Smooth muscle cell (in vitro differentiated cells): ENCODE data around the gene TAF1B. TPM values are rescaled to one million over a fixed set of nuclear protein-coding genes. Genes with fewer than 3 reads are reported as not detected.
"Not testable (repeated sequence)": the region's sequence is repeated elsewhere in the genome, so short reads cannot be mapped to it uniquely, and the experiment has no call there.

Source experiments
- DNase-seq: peaks from one replicate; lab custom pipeline; 2025; ENCODE audit not compliant: unreplicated experiment; lab: John Stamatoyannopoulos, UW
- H2AFZ ChIP-seq: fragments of 200-600 bp; sonication (generic); 2 replicates; pipeline ENCODE4 v1.6.0; 2016; ENCODE audit warnings: antibody characterized with exemption, low read depth, mild to moderate bottlenecking
- H3F3A ChIP-seq: fragments of 200-600 bp; sonication (generic); 2 replicates; pipeline ENCODE4 v1.6.0; 2017; ENCODE audit warnings: antibody characterized with exemption, low read depth
- H3K27ac ChIP-seq: fragments of 200-600 bp; sonication (generic); 2 replicates; pipeline ENCODE4 v1.5.1; 2016; ENCODE audit warnings: low read depth, mild to moderate bottlenecking
- H3K27me3 ChIP-seq: fragments of 200-600 bp; sonication (generic); 2 replicates; pipeline ENCODE4 v1.6.1; 2016; ENCODE audit warnings: low read depth, mild to moderate bottlenecking
- H3K36me3 ChIP-seq: fragments of 200-600 bp; sonication (generic); 2 replicates; pipeline ENCODE4 v1.5.1; 2016; ENCODE audit warnings: low read depth
- H3K4me1 ChIP-seq: fragments of 200-600 bp; sonication (generic); 2 replicates; pipeline ENCODE4 v1.5.1; 2016; ENCODE audit warnings: low read depth
- H3K4me2 ChIP-seq: fragments of 200-600 bp; sonication (generic); 2 replicates; pipeline ENCODE4 v1.6.0; 2016; ENCODE audit warnings: mild to moderate bottlenecking
- H3K4me3 ChIP-seq: fragments of 200-600 bp; sonication (generic); 2 replicates; pipeline ENCODE4 v1.5.1; 2016; ENCODE audit warnings: mild to moderate bottlenecking
- H3K79me2 ChIP-seq: fragments of 200-600 bp; sonication (generic); 2 replicates; pipeline ENCODE4 v1.6.0; 2016; ENCODE audit warnings: low read depth, mild to moderate bottlenecking
- H3K9ac ChIP-seq: fragments of 200-600 bp; sonication (generic); 2 replicates; pipeline ENCODE4 v1.6.0; 2016; ENCODE audit warnings: low read depth
- H3K9me3 ChIP-seq: fragments of 200-600 bp; sonication (generic); replicated peaks from 2 replicates; pipeline ENCODE4 v1.5.1; 2016; ENCODE audit warnings: low read depth
- H4K20me1 ChIP-seq: fragments of 200-600 bp; sonication (generic); 2 replicates; pipeline ENCODE4 v1.6.0; 2016; ENCODE audit warnings: low read depth
- WGBS: methylation state at CpG from one replicate; pipeline ENCODE4 v1.1.7; 2016; ENCODE audit warnings: low lambda C conversion rate; 5-methylcytosine and 5-hydroxymethylcytosine counted together
- polyA plus RNA-seq: library from polyadenylated mRNA; unstranded; fragments of >200 nt; fragmentation: Nextera tagmentation; extraction: Ambion mirVana; gene quantifications from 2 replicates; pipeline ENCODE4 v1.2.1, GENCODE V29; 2016
- total RNA-seq: library from RNA; depleted of rRNA; stranded (reverse); fragments of >200 nt; gene quantifications from 2 replicates; pipeline ENCODE4 v1.2.3, GENCODE V29; 2014
- TF ChIP-seq, protein P1 (sequence below): fragments of 200-600 bp; sonication (generic); IDR thresholded peaks from 2 replicates; pipeline ENCODE4 v1.5.1; 2017; ENCODE audit warnings: borderline replicate concordance, mild to moderate bottlenecking, antibody characterized with exemption; ENCODE audit not compliant: insufficient read depth, poor library complexity, severe bottlenecking

Gene TAF1B
- total and polyA plus RNA-seq, 2 experiments from 2014 or later: 4.5 to 11.2 TPM

DNA sequence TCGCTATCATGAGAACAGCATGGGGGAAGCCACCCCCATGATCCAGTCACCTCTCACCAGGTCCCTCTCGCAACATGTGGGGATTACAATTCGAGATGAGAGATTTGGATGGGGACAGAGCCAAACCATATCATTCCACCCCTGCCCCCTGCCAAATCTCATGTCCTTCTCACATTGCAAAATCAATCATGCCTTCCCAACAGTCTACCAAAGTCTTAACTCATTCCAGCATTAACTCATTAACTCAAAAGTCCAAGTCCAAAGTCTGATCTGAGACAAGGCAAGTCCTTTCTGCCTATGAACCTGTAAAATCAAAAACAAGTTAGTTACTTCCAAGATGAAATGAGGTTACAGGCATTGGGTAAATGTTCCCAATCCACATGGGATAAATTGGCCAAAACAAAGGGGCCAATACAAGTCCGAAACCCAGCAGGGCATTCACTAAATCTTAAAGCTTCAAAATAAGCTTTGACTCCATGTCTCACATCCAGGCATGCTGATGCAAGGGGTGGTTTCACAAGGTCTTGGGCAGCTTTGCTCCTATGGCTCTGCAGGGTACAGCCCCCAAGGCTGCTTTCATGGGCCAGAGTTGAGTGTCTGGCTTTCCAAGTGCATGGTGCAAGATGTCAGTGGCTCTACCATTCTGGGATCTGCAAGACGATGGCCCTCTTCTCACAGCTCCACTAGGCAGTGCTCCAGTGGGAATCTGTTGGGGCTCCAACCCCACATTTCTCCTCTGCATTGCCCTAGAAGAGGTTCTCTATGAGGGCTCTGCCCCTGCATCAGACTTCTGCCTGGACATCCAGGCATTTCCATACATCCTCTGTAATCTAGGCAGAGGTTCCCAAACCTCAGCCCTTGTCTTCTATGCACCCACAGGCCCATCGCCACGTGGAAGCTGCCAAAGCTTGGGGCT is 14.8 kb downstream of the TAF1B start:
- Histone ChIP-seq H3K9me3 (peaks cover 7% of the 10 kb centered on the region), H3K4me3 (no peak overlapping the region), H3K27me3 (no peaks in the 10 kb centered on the region), H3K4me2 (no peak overlapping the region), H3K4me1 (no peaks in the 10 kb centered on the region), H3K27ac (no peak overlapping the region), H3K9ac (no peak overlapping the region), H3K79me2 (no peaks in the 10 kb centered on the region), H2AFZ (no peak overlapping the region), H4K20me1 (no peaks in the 10 kb centered on the region), H3K36me3 (peaks cover 36% of the 10 kb centered on the region), H3F3A (no peaks in the 10 kb centered on the region)
- DNase-seq: no peak
- over 99% methylated on average over 7 of the region's 7 CpGs for WGBS
- TF ChIP-seq, protein P1, sequence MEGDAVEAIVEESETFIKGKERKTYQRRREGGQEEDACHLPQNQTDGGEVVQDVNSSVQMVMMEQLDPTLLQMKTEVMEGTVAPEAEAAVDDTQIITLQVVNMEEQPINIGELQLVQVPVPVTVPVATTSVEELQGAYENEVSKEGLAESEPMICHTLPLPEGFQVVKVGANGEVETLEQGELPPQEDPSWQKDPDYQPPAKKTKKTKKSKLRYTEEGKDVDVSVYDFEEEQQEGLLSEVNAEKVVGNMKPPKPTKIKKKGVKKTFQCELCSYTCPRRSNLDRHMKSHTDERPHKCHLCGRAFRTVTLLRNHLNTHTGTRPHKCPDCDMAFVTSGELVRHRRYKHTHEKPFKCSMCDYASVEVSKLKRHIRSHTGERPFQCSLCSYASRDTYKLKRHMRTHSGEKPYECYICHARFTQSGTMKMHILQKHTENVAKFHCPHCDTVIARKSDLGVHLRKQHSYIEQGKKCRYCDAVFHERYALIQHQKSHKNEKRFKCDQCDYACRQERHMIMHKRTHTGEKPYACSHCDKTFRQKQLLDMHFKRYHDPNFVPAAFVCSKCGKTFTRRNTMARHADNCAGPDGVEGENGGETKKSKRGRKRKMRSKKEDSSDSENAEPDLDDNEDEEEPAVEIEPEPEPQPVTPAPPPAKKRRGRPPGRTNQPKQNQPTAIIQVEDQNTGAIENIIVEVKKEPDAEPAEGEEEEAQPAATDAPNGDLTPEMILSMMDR: no peak

DNA sequence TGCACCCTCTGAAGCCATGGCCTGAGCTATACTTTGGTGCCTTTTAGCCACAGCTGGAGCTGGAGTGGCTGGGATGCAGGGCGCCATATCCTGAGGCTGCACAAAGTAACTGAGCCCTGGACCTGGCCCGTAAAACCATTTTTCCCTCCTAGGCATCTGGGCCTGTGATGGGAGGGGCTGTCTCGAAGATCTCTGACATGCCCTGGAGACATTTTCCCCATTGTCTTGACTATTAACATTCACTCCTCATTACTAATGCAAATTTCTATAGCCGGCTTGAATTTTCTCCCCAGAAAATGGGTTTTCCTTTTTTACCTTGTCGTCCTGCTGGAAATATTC is 15.4 kb downstream of the TAF1B start:
- H3F3A ChIP-seq: no peaks in the 10 kb centered on the region
- peaks cover 7% of the 10 kb centered on the region for H3K9me3 ChIP-seq
- H3K4me1 ChIP-seq: no peaks in the 10 kb centered on the region
- H2AFZ ChIP-seq: no peak overlapping the region
- DNase-seq: no peak
- H3K79me2 ChIP-seq: no peaks in the 10 kb centered on the region
- H3K4me3 ChIP-seq: no peak overlapping the region
- TF ChIP-seq, protein P1: no peak
- H3K27me3 ChIP-seq: no peaks in the 10 kb centered on the region
- no peaks in the 10 kb centered on the region for H4K20me1 ChIP-seq
- H3K9ac ChIP-seq: no peak overlapping the region
- H3K36me3 ChIP-seq: peaks cover 36% of the 10 kb centered on the region
- H3K27ac ChIP-seq: no peak overlapping the region
- H3K4me2 ChIP-seq: no peak overlapping the region
- WGBS: 100% methylated on average over 5 of the region's 5 CpGs

DNA sequence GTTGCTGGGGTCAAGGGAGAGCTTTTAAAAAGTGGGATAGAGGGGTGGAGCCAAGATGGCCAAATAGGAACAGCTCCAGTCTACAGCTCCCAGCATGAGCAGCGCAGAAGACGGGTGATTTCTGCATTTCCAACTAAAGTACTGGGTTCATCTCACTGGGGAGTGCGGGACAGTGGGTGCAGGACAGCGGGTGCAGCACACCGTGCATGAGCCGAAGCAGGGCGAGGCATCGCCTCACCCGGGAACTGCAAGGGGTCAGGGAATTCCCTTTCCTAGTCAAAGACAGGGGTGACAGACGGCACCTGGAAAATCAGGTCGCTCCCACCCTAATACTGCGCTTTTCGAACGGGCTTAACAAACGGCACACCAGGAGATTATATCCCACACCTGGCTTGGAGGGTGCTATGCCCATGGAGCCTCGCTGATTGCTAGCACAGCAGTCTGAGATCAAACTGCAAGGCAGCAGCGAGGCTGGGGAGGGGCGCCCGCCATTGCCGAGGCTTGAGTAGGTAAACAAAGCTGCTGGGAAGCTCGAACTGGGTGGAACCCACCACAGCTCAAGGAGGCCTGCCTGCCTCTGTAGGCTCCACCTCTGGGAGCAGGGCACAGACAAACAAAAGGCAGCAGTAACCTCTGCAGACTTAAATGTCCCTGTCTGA is 17.8 kb downstream of the TAF1B start:
- H3K9ac ChIP-seq, DNase-seq, H3K4me2 ChIP-seq, H3K27me3 ChIP-seq, H2AFZ ChIP-seq, H4K20me1 ChIP-seq, H3K4me3 ChIP-seq, H3K27ac ChIP-seq, H3K79me2 ChIP-seq, H3F3A ChIP-seq, H3K4me1 ChIP-seq, H3K9me3 ChIP-seq: not testable (repeated sequence)
- peaks cover 22% of the 10 kb centered on the region for H3K36me3 ChIP-seq
- WGBS: 98% methylated on average over 21 of the region's 21 CpGs

DNA sequence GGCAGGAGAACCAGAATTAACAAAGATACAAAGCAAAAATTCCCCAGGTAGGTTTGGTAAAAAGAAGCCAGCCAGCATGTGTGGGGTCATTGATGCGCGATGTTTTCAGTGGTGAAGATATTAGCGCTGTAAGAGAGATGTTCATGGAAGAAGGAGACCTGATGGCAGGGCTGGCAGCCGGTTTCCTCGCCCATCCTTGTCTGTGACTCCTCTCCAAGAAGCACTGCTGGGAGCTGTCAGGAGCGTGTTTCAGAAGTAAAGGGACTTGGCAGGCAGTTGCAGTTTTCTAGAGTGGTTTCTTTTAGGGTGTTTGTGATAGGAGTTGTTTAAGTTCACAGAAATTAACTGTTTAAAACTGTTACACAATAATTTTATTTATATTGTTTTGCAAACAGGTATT is 24.6 kb downstream of the TAF1B start:
- Histone ChIP-seq H4K20me1 (no peaks in the 10 kb centered on the region), H3K4me2 (no peak overlapping the region), H3K79me2 (no peaks in the 10 kb centered on the region), H3F3A (no peaks in the 10 kb centered on the region), H3K36me3 (peaks cover 9% of the 10 kb centered on the region), H2AFZ (no peak overlapping the region), H3K27ac (no peak overlapping the region), H3K9me3 (no peaks in the 10 kb centered on the region), H3K27me3 (no peaks in the 10 kb centered on the region), H3K4me3 (no peak overlapping the region), H3K4me1 (no peaks in the 10 kb centered on the region), H3K9ac (no peak overlapping the region)
- DNase-seq: no peak
- over 99% methylated on average over 6 of the region's 6 CpGs for WGBS
- TF ChIP-seq, protein P1: no peak
